Uterus (tissue), 4 donors: ENCODE measurements around the gene BMP6. TPM values are rescaled to one million over a fixed set of nuclear protein-coding genes. Genes with fewer than 3 reads are reported as not detected.

ENCODE experiments used
- DNase-seq, 2 donors: peaks; one replicate each; pipeline ENCODE4 v3.0.0-alpha.2; 2019 to 2020
- H3K27ac ChIP-seq, 2 donors: fragments of 200-600 bp; sonication (generic); 1 replicate in 1 of 2; 2 replicates in 1 of 2; pipeline ENCODE4 v1.5.1; 2016 to 2018
- H3K27me3 ChIP-seq, 2 donors: fragments of 200-600 bp; sonication (generic); one replicate each; pipeline ENCODE4 v1.5.1; 2018 to 2019; ENCODE audit warnings: control low read depth in 1 of 2
- H3K36me3 ChIP-seq, 2 donors: fragments of 200-600 bp; sonication (generic); one replicate each; pipeline ENCODE4 v1.5.1; 2019; ENCODE audit warnings: control low read depth in 1 of 2
- H3K4me1 ChIP-seq, 2 donors: fragments of 200-600 bp; sonication (generic); one replicate each; pipeline ENCODE4 v1.5.1; 2018 to 2019; ENCODE audit warnings: control low read depth in 1 of 2
- H3K4me3 ChIP-seq, 2 donors: fragments of 200-600 bp; sonication (generic); 1 replicate in 1 of 2; 2 replicates in 1 of 2; pipeline ENCODE4 v1.5.1; 2018 to 2019; ENCODE audit warnings: mild to moderate bottlenecking in 1 of 2
- H3K9me3 ChIP-seq, 2 donors: fragments of 200-600 bp; sonication (generic); one replicate each; pipeline ENCODE4 v1.5.1; 2019; ENCODE audit warnings: control low read depth in 1 of 2
- POLR2A ChIP-seq, 2 donors: fragments of 450-650 bp; IDR thresholded peaks; one replicate each; pipeline ENCODE4 v1.6.1; 2016; ENCODE audit warnings: antibody characterized with exemption in 2 of 2, mild to moderate bottlenecking in 1 of 2, moderate library complexity in 1 of 2
- intact Hi-C: fragments of 100-400 bp; cut with DNase I; formaldehyde crosslinking; loops from one replicate; pipeline ENCODE4 v1.15.1; 2023; ENCODE audit warnings: low total_unique reads
- total RNA-seq, 4 donors: library from RNA; depleted of rRNA in 3 of 4; stranded (reverse); fragments of >200 nt in 3 of 4; gene quantifications; one replicate each; pipeline versions ENCODE4 v1.1.0 to v1.2.4, GENCODE V29; 2014 to 2023
- TF ChIP-seq, protein P1 (sequence below), 4 experiments: fragments of 200-600 bp in 2 of 4; fragments of 450-650 bp in 2 of 4; sonication (generic) in 2 of 4; IDR thresholded peaks; one replicate each; pipeline ENCODE4 v1.5.1; 2016 to 2019; ENCODE audit warnings: antibody characterized with exemption in 4 of 4, mild to moderate bottlenecking in 2 of 4, moderate library complexity in 1 of 4
- donor health status: DM: yes; HTN: yes; CAD: no.

The BMP6 gene
- total RNA-seq, 4 donors from 2014 or later, result 2.2 to 8.5 (median 4.4) TPM

DNA sequence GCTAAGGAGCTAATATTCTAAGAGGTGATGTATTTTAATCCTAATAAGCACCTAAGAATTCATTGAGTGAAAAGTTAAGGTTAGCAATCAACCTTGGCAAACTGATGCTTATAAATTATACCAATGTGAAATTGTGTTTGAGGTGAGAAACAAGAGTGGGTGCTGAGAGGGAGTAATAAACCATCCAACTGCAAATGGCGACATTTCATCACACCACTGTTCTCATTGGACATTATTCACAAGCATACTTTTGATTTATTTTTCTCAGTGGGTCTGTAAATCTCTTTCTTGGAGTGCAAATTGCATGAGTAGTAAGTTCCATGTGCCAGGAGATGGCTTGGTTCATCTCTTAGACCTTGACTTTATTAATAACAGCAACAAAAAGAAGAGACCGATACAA is 71.5 kb downstream of the BMP6 start:
- DNase-seq, result no peak

DNA sequence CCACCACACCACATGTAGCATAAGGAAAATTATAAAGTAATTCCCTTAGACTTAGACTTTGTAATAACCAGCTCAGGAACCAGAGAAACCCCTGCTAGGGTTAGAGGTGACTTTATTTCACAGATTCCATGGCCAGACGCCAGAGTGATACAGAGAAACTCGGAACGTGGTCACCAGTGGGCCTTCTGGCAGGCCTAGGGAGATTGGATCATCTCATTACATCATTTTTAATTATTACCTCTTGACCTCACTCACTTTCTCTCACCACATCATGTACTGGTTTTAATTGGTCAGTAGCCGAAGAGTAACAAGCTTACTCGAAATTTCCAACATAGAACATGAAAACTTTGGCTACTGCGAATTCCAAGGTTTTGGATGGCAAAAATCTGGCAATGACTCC is 72.9 kb downstream of the BMP6 start:
- DNase-seq, result no peak
- TF ChIP-seq, protein P1, sequence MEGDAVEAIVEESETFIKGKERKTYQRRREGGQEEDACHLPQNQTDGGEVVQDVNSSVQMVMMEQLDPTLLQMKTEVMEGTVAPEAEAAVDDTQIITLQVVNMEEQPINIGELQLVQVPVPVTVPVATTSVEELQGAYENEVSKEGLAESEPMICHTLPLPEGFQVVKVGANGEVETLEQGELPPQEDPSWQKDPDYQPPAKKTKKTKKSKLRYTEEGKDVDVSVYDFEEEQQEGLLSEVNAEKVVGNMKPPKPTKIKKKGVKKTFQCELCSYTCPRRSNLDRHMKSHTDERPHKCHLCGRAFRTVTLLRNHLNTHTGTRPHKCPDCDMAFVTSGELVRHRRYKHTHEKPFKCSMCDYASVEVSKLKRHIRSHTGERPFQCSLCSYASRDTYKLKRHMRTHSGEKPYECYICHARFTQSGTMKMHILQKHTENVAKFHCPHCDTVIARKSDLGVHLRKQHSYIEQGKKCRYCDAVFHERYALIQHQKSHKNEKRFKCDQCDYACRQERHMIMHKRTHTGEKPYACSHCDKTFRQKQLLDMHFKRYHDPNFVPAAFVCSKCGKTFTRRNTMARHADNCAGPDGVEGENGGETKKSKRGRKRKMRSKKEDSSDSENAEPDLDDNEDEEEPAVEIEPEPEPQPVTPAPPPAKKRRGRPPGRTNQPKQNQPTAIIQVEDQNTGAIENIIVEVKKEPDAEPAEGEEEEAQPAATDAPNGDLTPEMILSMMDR (IDR thresholded peaks at IDR 0.05), result no peak
- TF ChIP-seq POLR2A (IDR thresholded peaks at IDR 0.05), result no peak
- intact Hi-C loops, result no loop called here

More for the DNA sequence above, 71.5 kb downstream of the BMP6 start:
- no peak overlapping the region for H3K4me3 ChIP-seq
- no peaks in the 10 kb centered on the region for H3K36me3 ChIP-seq
- H3K9me3 ChIP-seq, result no peaks in the 10 kb centered on the region
- H3K27me3 ChIP-seq, result no peaks in the 10 kb centered on the region
- H3K27ac ChIP-seq, result no peak overlapping the region
- H3K4me1 ChIP-seq, result no peaks in the 10 kb centered on the region
- intact Hi-C loops, result no loop called here
- TF ChIP-seq POLR2A (IDR thresholded peaks at IDR 0.05), result no peak
- TF ChIP-seq, protein P1 (IDR thresholded peaks at IDR 0.05), result no peak

DNA sequence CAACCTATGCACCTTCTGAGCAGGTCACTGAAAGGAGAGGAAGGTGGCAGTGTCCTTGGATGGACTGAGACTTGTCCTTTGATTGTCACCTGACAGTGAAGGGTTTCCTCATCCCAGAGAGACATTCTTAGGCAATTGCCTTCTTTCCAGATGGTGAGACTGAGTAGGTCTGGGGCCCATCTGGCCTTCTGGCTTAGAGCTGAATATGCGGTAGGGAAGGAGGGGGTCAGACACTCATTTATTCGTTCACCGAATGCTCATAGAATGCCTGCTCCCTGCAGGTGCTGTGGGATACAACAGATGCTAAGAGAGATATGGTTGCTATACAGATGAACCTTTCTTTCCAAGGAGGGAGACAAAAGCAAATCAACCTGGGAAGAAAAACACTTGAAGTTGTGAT is 76.8 kb downstream of the BMP6 start:
- no peak overlapping the region for H3K4me3 ChIP-seq
- H3K27me3 ChIP-seq, result no peaks in the 10 kb centered on the region
- no peak for TF ChIP-seq POLR2A (IDR thresholded peaks at IDR 0.05)
- TF ChIP-seq, protein P1 (IDR thresholded peaks at IDR 0.05), result no peak
- no peaks in the 10 kb centered on the region for H3K4me1 ChIP-seq
- no peaks in the 10 kb centered on the region for H3K9me3 ChIP-seq
- intact Hi-C loops, result no loop called here
- no peak overlapping the region for H3K27ac ChIP-seq
- DNase-seq, result no peak
- no peaks in the 10 kb centered on the region for H3K36me3 ChIP-seq

More for the DNA sequence above, 72.9 kb downstream of the BMP6 start:
- no peak overlapping the region for H3K4me3 ChIP-seq
- no peaks in the 10 kb centered on the region for H3K27me3 ChIP-seq
- no peaks in the 10 kb centered on the region for H3K4me1 ChIP-seq
- no peak overlapping the region for H3K27ac ChIP-seq
- no peaks in the 10 kb centered on the region for H3K36me3 ChIP-seq
- no peaks in the 10 kb centered on the region for H3K9me3 ChIP-seq

DNA sequence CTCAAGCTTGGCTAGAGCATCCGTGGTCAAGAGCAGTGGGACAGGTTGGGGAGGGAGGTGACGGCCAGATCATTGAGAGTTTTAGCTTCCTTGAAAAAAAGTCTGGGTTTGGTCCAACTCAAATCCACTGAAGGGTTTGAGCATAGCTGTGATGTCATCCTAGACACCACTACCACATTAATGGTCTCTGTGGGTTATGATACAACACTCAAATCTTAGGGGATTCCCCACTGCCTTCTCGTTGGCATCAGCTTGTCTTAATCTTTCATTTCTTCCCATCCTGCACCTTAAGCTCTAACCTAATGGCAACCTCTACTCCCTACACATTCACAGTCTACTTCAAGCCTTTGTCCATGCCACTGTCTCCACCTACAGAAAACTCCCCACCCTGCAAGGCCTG is 77.3 kb downstream of the BMP6 start:
- H3K4me3 ChIP-seq, result no peak overlapping the region
- intact Hi-C loops, result no loop called here
- no peaks in the 10 kb centered on the region for H3K9me3 ChIP-seq
- TF ChIP-seq POLR2A (IDR thresholded peaks at IDR 0.05), result no peak
- TF ChIP-seq, protein P1 (IDR thresholded peaks at IDR 0.05), result no peak
- H3K27me3 ChIP-seq, result no peaks in the 10 kb centered on the region
- no peak overlapping the region for H3K27ac ChIP-seq
- no peak for DNase-seq
- H3K36me3 ChIP-seq, result no peaks in the 10 kb centered on the region
- no peaks in the 10 kb centered on the region for H3K4me1 ChIP-seq

DNA sequence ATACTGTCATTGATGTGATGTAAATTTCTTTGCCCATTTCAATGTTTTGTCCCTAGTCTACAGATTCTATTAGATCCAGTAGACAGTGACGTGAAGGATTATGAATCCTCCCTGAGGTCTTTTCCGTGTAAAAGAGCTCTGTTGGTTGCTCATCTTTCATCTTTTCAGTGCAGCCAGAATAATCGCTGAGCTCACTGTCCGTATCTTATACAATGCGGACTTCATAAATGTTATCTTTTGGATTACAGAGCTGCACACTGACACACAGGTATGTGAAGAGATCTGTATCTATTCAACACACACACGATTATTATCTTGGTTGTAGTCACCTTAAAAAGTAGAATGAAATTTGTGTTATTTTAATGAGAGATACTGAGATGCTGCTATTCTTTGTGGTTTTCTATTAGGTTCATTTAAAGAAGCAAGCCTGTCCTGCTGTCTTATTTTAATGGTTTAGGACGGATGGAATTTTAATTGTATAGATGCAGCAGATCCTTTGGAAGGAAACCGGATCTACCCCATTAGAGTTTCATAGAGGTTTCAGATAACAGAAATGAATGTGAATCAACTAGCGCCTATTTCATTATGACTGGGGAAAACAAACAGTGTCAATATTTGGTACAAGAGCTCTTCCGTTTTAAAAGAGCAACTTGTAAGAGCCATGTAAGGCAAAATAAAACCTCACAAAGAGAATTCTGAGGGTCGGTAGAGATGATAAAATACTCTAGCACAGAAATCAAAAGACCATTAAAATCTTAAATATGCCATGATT is 79.4 kb downstream of the BMP6 start:
- intact Hi-C loops, result no loop called here
- Histone ChIP-seq H3K9me3 (no peaks in the 10 kb centered on the region), H3K4me3 (no peak overlapping the region), H3K27ac (no peak overlapping the region), H3K4me1 (no peaks in the 10 kb centered on the region), H3K36me3 (no peaks in the 10 kb centered on the region), H3K27me3 (no peaks in the 10 kb centered on the region)
- TF ChIP-seq, protein P1 (IDR thresholded peaks at IDR 0.05), result no peak
- no peak for TF ChIP-seq POLR2A (IDR thresholded peaks at IDR 0.05)
- DNase-seq, result no peak
